H1 (cell line): Measurements from ENCODE around the gene ZBTB44.

Experiments used
- CTCF ChIP-seq, 3 experiments: IDR thresholded peaks; 1 replicate in 2 of 3; 2 replicates in 1 of 3; pipeline versions ENCODE4 v1.5.1 to v1.6.1; 2011; ENCODE audit warnings: low read length in 3 of 3, mild to moderate bottlenecking in 3 of 3, inconsistent platforms in 2 of 3, low read depth in 1 of 3, moderate library complexity in 1 of 3; ENCODE audit not compliant: insufficient read depth in 1 of 3; ENCODE audit errors: control extremely low read depth in 1 of 3
- EP300 ChIP-seq, 2 experiments: IDR thresholded peaks; 1 replicate in 1 of 2; 2 replicates in 1 of 2; pipeline ENCODE4 v1.6.1; 2011 to 2012; ENCODE audit warnings: low read depth in 2 of 2, low read length in 2 of 2, mild to moderate bottlenecking in 2 of 2, borderline replicate concordance in 1 of 2, inconsistent platforms in 1 of 2, moderate library complexity in 1 of 2
- JUND ChIP-seq: IDR thresholded peaks from 2 replicates; pipeline ENCODE4 v1.6.1; 2011; ENCODE audit warnings: mild to moderate bottlenecking, improper control_type of control experiment, low read length

- TF ChIP-seq CTCF (IDR thresholded peaks at IDR 0.05; ENCODE audit: control extremely low read depth in 1 of 3, insufficient read depth in 1 of 3, low read depth in 1 of 3, low read length in 3 of 3): no peak
- TF ChIP-seq EP300 (IDR thresholded peaks at IDR 0.05; ENCODE audit: borderline replicate concordance in 1 of 2, low read depth in 2 of 2, low read length in 2 of 2): no peak
- no peak for TF ChIP-seq JUND
Observed at GRCh38 chr11:130177782-130178181, 136.9 kb downstream of the ZBTB44 start.
